Omental fat pad (tissue), 4 donors: ENCODE results near the gene PRLHR. TPM values are rescaled to one million over a fixed set of nuclear protein-coding genes. Genes with fewer than 3 reads are reported as not detected.

Experiments
- ATAC-seq: fragments of 150-250 bp; one replicate; pipeline ENCODE4 v1.9.1; 2016; ENCODE audit warnings: mild to moderate bottlenecking, moderate library complexity; ENCODE audit not compliant: low FRiP score
- DNase-seq: peaks from one replicate; pipeline ENCODE4 v3.0.0-alpha.2; 2019; ENCODE audit warnings: low spot score
- total RNA-seq, 4 donors: library from RNA; depleted of rRNA; stranded (reverse); fragments of >200 nt; gene quantifications; one replicate each; pipeline ENCODE4 v1.1.0, GENCODE V29; 2016
- TF ChIP-seq, protein P1 (sequence below), 3 donors: fragments of 450-650 bp; IDR thresholded peaks; one replicate each; pipeline ENCODE4 v1.5.1; 2016 to 2017; ENCODE audit warnings: antibody characterized with exemption in 3 of 3, mild to moderate bottlenecking in 3 of 3, moderate library complexity in 2 of 3

Gene PRLHR
- total RNA-seq, 4 donors from 2014 or later = not detected

GRCh38 chr10:118590334-118590733 lies 5.1 kb downstream of the PRLHR start:
- DNase-seq (no peak), ATAC-seq (no peak)
- TF ChIP-seq, protein P1, sequence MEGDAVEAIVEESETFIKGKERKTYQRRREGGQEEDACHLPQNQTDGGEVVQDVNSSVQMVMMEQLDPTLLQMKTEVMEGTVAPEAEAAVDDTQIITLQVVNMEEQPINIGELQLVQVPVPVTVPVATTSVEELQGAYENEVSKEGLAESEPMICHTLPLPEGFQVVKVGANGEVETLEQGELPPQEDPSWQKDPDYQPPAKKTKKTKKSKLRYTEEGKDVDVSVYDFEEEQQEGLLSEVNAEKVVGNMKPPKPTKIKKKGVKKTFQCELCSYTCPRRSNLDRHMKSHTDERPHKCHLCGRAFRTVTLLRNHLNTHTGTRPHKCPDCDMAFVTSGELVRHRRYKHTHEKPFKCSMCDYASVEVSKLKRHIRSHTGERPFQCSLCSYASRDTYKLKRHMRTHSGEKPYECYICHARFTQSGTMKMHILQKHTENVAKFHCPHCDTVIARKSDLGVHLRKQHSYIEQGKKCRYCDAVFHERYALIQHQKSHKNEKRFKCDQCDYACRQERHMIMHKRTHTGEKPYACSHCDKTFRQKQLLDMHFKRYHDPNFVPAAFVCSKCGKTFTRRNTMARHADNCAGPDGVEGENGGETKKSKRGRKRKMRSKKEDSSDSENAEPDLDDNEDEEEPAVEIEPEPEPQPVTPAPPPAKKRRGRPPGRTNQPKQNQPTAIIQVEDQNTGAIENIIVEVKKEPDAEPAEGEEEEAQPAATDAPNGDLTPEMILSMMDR (IDR thresholded peaks at IDR 0.05) = no peak

DNA sequence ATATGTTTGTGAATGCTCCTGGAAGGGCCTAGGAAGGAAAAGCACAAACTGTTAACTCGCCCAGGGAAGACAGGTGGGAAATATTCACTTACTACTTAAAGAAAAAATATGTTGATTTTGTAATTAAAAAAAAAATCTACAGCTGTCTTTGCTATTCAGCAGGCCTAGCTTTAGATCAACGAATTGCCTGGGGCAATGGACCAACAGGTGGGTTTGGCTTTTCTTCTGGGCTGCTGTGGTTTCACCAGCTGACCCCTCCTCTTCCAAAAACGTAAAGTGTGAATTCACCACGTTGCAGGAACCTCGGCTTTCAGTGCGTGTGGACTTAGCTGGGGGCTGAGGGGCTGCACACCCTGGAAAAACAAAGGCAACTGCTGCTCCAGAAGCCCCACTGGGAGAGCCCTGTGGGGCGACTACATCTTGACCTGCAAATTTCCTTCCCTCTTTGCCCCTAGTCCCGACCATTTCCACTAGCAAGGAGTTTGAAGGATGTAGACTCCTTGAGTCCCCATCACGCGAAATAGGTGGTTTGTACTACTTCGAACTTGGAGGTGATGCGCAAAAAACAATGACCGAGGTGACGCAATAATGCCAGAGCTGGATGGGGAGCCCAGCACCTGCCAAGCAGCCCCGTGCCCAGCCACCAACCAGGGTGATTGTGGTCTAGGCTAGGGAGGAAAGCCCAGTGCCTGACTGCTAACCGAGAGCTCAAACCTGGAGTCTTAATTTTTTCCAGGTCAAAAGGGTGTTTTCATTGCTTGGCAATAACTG lies 7.4 kb downstream of the PRLHR start:
- DNase-seq = no peak
- TF ChIP-seq, protein P1 (IDR thresholded peaks at IDR 0.05) = no peak
- no peak for ATAC-seq

DNA sequence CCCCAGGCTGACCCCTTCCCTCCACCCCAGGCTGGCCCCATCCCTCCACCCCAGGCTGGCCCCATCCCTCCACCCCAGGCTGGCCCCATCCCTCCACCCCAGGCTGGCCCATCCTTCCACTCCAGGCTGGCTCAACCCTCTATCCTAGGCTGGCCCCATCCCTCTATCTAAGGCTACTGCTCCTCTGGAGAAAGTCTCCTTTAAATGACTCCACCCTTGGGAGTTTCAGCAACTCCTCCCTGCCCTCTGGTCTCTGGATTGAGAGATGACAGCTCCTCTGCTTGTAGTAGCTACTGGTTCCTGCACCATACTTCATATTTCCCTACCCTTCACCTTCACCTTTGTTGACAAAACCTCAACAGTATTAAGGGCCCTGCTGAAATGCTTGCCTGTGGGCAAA lies 8.5 kb downstream of the PRLHR start:
- no peak for DNase-seq
- TF ChIP-seq, protein P1 (IDR thresholded peaks at IDR 0.05) = no peak
- ATAC-seq = no peak

DNA sequence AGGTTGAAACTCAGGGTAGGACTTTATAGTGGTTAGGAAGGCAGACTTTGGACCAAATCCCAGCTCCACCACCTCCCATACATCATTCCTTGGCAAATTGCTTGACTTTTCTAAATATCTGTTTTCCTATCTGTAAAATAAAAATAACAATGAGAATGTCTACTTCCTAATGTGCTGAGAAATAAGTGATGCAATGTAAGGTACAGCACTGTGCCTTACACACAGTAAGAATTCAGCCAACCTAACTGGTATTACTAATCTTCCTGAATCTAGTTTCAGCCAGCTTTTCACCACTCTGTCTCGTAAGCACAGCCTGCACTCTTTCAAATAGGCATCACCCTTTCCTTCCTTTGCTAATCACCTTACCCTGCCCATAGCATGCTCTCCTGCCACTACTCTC lies 9.7 kb downstream of the PRLHR start:
- TF ChIP-seq, protein P1 (IDR thresholded peaks at IDR 0.05) = no peak
- no peak for DNase-seq

GRCh38 chr10:118585234-118585633 lies 10.2 kb downstream of the PRLHR start:
- ATAC-seq (no peak), DNase-seq (no peak)
- TF ChIP-seq, protein P1 (IDR thresholded peaks at IDR 0.05) = no peak

More for the DNA sequence above, 9.7 kb downstream of the PRLHR start:
- no peak for ATAC-seq

DNA sequence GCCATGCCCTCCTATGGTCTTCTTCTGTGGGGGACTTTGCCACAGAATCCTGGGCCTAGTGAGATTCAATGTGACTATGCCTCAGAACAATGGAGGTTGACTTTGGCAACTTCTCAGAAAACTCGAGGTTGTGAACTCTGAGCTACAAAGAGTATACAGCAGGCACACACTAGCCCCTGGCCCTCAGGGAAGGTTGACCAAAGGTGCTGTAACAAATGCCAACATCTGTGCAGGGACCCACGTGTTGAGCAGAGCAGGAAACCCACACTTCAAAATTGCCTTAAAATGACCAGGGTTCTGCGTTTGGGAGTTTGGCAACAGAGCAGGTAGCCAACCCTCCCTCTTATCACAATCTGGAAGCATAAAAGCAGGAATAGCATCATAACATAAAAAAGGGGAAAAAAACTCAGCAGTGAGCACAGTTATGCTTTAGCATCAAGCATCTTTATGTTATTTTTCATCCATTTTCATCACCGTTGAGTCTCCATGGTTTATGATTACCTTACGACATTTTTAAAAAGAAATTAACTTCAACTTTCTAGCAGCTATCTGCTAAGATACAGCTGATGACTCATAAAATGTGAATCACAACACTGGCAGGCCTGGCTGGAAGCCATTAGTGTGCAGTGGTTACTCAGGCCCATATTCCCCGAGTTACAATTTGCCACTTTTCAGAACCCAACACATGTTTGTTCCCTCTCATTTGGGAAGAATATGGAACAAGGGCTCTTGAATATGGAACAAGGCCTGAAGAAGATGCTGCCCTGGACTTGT lies 11.1 kb downstream of the PRLHR start:
- TF ChIP-seq, protein P1 (IDR thresholded peaks at IDR 0.05) = no peak
- no peak for DNase-seq
- ATAC-seq = no peak
